Stomach (tissue), 4 donors: Measurements from ENCODE around the gene SCGB1C2.

Experiments
- EP300 ChIP-seq: sonication (generic); formaldehyde crosslinking; IDR thresholded peaks from one replicate; pipeline ENCODE4 v1.6.1; 2017; ENCODE audit warnings: antibody characterized with exemption
- POLR2A ChIP-seq, 4 donors: fragments of 450-650 bp; IDR thresholded peaks; one replicate each; pipeline ENCODE4 v1.6.1; 2016; ENCODE audit warnings: antibody characterized with exemption in 4 of 4, control low read depth in 2 of 4, mild to moderate bottlenecking in 1 of 4, moderate library complexity in 1 of 4
- TF ChIP-seq, protein P1 (sequence below), 7 experiments: fragments of 450-650 bp in 4 of 7; fragments of 200-600 bp in 3 of 7; sonication (generic) in 3 of 7; IDR thresholded peaks; one replicate each; pipeline ENCODE4 v1.5.1; 2016 to 2019; ENCODE audit warnings: antibody characterized with exemption in 7 of 7, control low read depth in 2 of 7, mild to moderate bottlenecking in 1 of 7

DNA sequence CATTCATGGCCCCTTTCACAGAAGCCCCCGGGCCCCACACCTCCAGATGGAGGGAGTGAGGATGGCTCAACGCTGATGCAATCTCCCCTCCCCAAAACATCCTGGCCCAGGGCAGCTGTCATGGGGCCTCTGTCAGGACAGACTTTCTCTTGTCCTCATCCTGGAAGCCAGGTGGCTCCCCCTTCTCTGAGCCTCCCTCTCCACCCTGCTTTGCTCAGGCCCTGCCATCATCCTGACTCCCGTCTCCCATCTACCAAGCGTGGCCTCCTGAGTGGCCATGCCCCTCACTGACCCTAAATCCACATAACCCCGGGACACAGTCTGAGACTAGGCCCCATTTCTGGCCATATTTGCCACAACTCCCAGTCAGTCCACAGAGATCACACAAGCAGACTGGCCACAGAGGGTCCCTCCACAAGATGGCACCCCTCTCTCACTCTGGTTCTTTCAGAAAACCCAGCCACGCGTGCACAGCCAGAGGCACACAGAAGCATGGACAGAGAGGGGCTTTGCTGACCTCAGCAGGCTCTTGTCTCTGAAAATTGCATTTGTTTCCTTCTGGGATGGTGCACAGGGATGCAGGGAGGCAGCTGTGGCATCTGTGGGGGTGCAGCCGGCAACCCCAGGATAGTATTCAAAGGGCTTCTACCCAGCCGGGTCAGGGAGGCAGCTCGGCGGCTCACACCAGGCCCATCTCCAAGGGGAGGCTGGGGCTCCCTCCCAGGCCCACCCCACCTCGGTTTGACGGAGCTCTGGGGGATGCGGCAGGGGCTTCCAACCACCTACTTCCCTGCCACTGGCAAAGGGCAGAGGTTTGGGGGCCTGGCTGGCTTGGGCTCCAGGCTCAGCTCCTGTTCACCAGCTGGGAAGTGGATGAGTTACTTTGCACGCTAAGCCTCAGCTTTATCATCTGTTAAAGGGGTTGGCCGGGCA is 27.2 kb downstream of the SCGB1C2 start:
- no peak for TF ChIP-seq POLR2A (IDR thresholded peaks at IDR 0.05)
- TF ChIP-seq, protein P1, sequence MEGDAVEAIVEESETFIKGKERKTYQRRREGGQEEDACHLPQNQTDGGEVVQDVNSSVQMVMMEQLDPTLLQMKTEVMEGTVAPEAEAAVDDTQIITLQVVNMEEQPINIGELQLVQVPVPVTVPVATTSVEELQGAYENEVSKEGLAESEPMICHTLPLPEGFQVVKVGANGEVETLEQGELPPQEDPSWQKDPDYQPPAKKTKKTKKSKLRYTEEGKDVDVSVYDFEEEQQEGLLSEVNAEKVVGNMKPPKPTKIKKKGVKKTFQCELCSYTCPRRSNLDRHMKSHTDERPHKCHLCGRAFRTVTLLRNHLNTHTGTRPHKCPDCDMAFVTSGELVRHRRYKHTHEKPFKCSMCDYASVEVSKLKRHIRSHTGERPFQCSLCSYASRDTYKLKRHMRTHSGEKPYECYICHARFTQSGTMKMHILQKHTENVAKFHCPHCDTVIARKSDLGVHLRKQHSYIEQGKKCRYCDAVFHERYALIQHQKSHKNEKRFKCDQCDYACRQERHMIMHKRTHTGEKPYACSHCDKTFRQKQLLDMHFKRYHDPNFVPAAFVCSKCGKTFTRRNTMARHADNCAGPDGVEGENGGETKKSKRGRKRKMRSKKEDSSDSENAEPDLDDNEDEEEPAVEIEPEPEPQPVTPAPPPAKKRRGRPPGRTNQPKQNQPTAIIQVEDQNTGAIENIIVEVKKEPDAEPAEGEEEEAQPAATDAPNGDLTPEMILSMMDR (IDR thresholded peaks at IDR 0.05) = peak in 4 of 7 experiments; percentile 13 to 58 (median 25)
- TF ChIP-seq EP300 = no peak
